ENCODE results near the gene LRRC36. TPM values are rescaled to one million over a fixed set of nuclear protein-coding genes. Genes with fewer than 3 reads are reported as not detected.
A peak's percentile ranks its signal among the peaks of the same experiment; 100 is the strongest.

LRRC36 gene
- total and polyA plus RNA-seq, 2 of the 13 experiments (the other 11 are each of a cell fraction or from before 2014, with no cell fraction given), result 0.12 to 0.15 TPM

DNA sequence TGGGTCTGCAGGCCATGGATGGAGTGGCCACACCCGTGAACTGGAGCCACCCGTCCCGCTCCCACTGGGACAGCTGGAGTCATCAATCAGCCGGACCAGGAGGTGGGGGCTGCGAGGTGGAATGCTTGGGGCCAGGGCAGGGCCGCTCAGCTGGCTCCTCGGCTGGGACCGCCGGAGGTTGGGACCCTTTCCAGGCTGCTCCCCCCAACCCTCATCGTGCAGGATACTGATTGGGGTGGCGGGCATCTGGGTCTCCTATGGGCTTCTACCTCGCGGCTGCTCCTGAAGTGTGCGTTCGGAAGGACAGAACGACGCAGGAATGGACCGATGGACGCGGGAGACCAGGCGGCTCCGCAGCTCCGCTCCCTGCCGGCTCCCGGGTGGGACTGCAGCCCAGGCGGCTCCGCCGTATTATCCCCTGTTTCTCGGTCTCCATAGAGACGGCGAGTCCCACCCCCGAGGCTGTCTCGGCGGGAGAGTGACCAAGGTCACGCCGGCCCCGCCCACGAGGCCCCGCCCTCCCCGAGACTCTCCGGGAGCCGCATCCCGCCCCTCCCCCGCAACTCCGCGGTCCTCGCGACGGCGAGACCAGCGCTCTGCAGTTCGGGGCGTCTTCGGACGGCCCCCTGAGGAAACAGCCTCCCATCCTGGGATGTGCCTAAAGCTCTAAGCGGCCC, 66.6 kb downstream of the LRRC36 start, which contains the start of gene TPPP3 (continued):
- TF ChIP-seq, protein P1, sequence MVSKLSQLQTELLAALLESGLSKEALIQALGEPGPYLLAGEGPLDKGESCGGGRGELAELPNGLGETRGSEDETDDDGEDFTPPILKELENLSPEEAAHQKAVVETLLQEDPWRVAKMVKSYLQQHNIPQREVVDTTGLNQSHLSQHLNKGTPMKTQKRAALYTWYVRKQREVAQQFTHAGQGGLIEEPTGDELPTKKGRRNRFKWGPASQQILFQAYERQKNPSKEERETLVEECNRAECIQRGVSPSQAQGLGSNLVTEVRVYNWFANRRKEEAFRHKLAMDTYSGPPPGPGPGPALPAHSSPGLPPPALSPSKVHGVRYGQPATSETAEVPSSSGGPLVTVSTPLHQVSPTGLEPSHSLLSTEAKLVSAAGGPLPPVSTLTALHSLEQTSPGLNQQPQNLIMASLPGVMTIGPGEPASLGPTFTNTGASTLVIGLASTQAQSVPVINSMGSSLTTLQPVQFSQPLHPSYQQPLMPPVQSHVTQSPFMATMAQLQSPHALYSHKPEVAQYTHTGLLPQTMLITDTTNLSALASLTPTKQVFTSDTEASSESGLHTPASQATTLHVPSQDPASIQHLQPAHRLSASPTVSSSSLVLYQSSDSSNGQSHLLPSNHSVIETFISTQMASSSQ (IDR thresholded peaks at IDR 0.05; ENCODE audit: low read depth), result no peak
- TF ChIP-seq, protein P1 (CRISPR knock-in tag; IDR thresholded peaks at IDR 0.05; ENCODE audit: borderline replicate concordance), result peak; percentile 20; the same call in 1 of the 2 replicates
- TF ChIP-seq TMF1 (CRISPR knock-in tag; IDR thresholded peaks at IDR 0.05; ENCODE audit: low read depth), result 0 out of 2 replicates have a peak, but pooled peaks have one; percentile 40
- TF ChIP-seq, protein P2, sequence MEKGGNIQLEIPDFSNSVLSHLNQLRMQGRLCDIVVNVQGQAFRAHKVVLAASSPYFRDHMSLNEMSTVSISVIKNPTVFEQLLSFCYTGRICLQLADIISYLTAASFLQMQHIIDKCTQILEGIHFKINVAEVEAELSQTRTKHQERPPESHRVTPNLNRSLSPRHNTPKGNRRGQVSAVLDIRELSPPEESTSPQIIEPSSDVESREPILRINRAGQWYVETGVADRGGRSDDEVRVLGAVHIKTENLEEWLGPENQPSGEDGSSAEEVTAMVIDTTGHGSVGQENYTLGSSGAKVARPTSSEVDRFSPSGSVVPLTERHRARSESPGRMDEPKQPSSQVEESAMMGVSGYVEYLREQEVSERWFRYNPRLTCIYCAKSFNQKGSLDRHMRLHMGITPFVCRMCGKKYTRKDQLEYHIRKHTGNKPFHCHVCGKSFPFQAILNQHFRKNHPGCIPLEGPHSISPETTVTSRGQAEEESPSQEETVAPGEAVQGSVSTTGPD (CRISPR knock-in tag; IDR thresholded peaks at IDR 0.05), result no peak
- peak; percentile 47 for TF ChIP-seq STAG1 (CRISPR knock-in tag; IDR thresholded peaks at IDR 0.05)
- peak; percentile 35; the same call in 1 of the 2 replicates for TF ChIP-seq ZNF777 (CRISPR knock-in tag; IDR thresholded peaks at IDR 0.05)
- TF ChIP-seq AKAP8 (CRISPR knock-in tag; IDR thresholded peaks at IDR 0.05), result no peak
- TF ChIP-seq ZNF530 (CRISPR knock-in tag; IDR thresholded peaks at IDR 0.05; ENCODE audit: low read depth), result no peak
- TF ChIP-seq CCAR2 (optimal IDR thresholded peaks at IDR 0.05; ENCODE audit: low read depth, low read length), result no peak
- TF ChIP-seq, protein P3, sequence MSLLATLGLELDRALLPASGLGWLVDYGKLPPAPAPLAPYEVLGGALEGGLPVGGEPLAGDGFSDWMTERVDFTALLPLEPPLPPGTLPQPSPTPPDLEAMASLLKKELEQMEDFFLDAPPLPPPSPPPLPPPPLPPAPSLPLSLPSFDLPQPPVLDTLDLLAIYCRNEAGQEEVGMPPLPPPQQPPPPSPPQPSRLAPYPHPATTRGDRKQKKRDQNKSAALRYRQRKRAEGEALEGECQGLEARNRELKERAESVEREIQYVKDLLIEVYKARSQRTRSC (CRISPR knock-in tag; IDR thresholded peaks at IDR 0.05; ENCODE audit: low read depth), result no peak
- no peak for TF ChIP-seq ZBTB1 (CRISPR knock-in tag; IDR thresholded peaks at IDR 0.05; ENCODE audit: borderline replicate concordance)
- TF ChIP-seq, protein P4, sequence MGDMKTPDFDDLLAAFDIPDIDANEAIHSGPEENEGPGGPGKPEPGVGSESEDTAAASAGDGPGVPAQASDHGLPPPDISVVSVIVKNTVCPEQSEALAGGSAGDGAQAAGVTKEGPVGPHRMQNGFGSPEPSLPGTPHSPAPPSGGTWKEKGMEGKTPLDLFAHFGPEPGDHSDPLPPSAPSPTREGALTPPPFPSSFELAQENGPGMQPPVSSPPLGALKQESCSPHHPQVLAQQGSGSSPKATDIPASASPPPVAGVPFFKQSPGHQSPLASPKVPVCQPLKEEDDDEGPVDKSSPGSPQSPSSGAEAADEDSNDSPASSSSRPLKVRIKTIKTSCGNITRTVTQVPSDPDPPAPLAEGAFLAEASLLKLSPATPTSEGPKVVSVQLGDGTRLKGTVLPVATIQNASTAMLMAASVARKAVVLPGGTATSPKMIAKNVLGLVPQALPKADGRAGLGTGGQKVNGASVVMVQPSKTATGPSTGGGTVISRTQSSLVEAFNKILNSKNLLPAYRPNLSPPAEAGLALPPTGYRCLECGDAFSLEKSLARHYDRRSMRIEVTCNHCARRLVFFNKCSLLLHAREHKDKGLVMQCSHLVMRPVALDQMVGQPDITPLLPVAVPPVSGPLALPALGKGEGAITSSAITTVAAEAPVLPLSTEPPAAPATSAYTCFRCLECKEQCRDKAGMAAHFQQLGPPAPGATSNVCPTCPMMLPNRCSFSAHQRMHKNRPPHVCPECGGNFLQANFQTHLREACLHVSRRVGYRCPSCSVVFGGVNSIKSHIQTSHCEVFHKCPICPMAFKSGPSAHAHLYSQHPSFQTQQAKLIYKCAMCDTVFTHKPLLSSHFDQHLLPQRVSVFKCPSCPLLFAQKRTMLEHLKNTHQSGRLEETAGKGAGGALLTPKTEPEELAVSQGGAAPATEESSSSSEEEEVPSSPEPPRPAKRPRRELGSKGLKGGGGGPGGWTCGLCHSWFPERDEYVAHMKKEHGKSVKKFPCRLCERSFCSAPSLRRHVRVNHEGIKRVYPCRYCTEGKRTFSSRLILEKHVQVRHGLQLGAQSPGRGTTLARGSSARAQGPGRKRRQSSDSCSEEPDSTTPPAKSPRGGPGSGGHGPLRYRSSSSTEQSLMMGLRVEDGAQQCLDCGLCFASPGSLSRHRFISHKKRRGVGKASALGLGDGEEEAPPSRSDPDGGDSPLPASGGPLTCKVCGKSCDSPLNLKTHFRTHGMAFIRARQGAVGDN (CRISPR knock-in tag; IDR thresholded peaks at IDR 0.05), result 0 out of 2 replicates have a peak, but pooled peaks have one; percentile 39
- no peak for TF ChIP-seq RCOR2 (CRISPR knock-in tag; IDR thresholded peaks at IDR 0.05)
- TF ChIP-seq, protein P5, sequence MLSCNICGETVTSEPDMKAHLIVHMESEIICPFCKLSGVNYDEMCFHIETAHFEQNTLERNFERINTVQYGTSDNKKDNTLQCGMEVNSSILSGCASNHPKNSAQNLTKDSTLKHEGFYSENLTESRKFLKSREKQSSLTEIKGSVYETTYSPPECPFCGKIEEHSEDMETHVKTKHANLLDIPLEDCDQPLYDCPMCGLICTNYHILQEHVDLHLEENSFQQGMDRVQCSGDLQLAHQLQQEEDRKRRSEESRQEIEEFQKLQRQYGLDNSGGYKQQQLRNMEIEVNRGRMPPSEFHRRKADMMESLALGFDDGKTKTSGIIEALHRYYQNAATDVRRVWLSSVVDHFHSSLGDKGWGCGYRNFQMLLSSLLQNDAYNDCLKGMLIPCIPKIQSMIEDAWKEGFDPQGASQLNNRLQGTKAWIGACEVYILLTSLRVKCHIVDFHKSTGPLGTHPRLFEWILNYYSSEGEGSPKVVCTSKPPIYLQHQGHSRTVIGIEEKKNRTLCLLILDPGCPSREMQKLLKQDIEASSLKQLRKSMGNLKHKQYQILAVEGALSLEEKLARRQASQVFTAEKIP (CRISPR knock-in tag; IDR thresholded peaks at IDR 0.05; ENCODE audit: borderline replicate concordance), result no peak
- no peak for TF ChIP-seq MZF1 (CRISPR knock-in tag; IDR thresholded peaks at IDR 0.05; ENCODE audit: borderline replicate concordance)
